ENCODE results near the gene PELI1. TPM values are rescaled to one million over a fixed set of nuclear protein-coding genes. Genes with fewer than 3 reads are reported as not detected.

PELI1 gene
- total RNA-seq, 1 experiment from 2014 or later, result 61.0 TPM

DNA sequence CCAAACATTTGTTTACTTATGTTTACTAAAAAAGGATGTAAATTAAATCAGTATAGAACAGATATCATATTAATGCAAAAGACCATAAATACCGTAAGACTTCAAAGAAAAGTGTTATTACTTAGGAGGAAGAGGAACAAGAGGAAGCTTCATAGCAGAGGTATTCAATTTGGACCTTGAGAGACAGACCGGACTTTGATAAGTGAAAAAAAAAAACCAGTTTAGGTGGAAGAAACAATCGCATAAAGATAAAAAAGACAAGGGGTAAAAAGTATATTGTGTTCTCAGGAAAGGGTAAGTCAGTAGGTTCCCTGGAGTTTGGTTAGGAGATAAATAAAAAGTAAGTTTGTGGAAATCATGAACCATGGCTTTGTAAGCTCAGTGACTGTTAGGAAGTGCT is 17.6 kb downstream of the PELI1 start:
- no peak overlapping the region for H2BK12ac ChIP-seq (ENCODE audit: insufficient read length, low read depth, low read length)
- TF ChIP-seq, protein P1, sequence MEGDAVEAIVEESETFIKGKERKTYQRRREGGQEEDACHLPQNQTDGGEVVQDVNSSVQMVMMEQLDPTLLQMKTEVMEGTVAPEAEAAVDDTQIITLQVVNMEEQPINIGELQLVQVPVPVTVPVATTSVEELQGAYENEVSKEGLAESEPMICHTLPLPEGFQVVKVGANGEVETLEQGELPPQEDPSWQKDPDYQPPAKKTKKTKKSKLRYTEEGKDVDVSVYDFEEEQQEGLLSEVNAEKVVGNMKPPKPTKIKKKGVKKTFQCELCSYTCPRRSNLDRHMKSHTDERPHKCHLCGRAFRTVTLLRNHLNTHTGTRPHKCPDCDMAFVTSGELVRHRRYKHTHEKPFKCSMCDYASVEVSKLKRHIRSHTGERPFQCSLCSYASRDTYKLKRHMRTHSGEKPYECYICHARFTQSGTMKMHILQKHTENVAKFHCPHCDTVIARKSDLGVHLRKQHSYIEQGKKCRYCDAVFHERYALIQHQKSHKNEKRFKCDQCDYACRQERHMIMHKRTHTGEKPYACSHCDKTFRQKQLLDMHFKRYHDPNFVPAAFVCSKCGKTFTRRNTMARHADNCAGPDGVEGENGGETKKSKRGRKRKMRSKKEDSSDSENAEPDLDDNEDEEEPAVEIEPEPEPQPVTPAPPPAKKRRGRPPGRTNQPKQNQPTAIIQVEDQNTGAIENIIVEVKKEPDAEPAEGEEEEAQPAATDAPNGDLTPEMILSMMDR (conservative IDR thresholded peaks at IDR 0.05), result no peak
- H4K20me1 ChIP-seq (ENCODE audit: control insufficient read depth, insufficient read depth, insufficient read length), result no peaks in the 10 kb centered on the region
- no CpG with 5 or more reads among the region's 3 CpGs for WGBS (ENCODE audit: extremely low coverage, insufficient read length, low lambda C conversion rate)
- no peak overlapping the region for H2AK5ac ChIP-seq (ENCODE audit: insufficient read length, low read length)
- no peak overlapping the region for H3K56ac ChIP-seq (ENCODE audit: insufficient read length, low read depth, low read length)
- no peak overlapping the region for H3K4me2 ChIP-seq (ENCODE audit: insufficient read depth, insufficient read length, low read length)
- H3K4me1 Mint-ChIP-seq, result peaks cover 34 to 36% of the 10 kb centered on the region in 2 experiments
- no peak overlapping the region for H2BK120ac ChIP-seq (ENCODE audit: low read depth, low read length, poor library complexity, severe bottlenecking)
- H3T11ph ChIP-seq (ENCODE audit: low read length), result no peak overlapping the region
- H3K4me1 ChIP-seq (ENCODE audit: insufficient read depth, low read length), result no peaks in the 10 kb centered on the region; the same call in 1 of the 2 replicates
- DNase-seq, result no peak
- peak overlapping the region in 2 of 3 experiments; percentile 28 to 60; a peak in 3 of 7 replicates for H3K27ac Mint-ChIP-seq
- no peak overlapping the region for H4K5ac ChIP-seq (ENCODE audit: insufficient read length, low read depth, low read length)
- H3K27ac ChIP-seq (ENCODE audit: insufficient read length, low read depth, low read length), result no peak overlapping the region
- H3K27me3 Mint-ChIP-seq (ENCODE audit: low read depth), result no peaks in the 10 kb centered on the region
- peaks cover 4 to 16% (median 11%) of the 10 kb centered on the region in 3 experiments for H3K36me3 Mint-ChIP-seq (ENCODE audit: insufficient read depth in 1 of 3, low read depth in 3 of 3)
- no peaks in the 10 kb centered on the region for H3K9me3 ChIP-seq (ENCODE audit: control insufficient read depth, low read depth, low read length)
- H3K23ac ChIP-seq (ENCODE audit: insufficient read length, low read depth, low read length), result no peak overlapping the region
- no peak overlapping the region for H2BK20ac ChIP-seq (ENCODE audit: low read depth, low read length, poor library complexity, severe bottlenecking)
- no peak overlapping the region for H2AFZ ChIP-seq (ENCODE audit: low read length)
- peaks cover 10% of the 10 kb centered on the region; the same call in 1 of the 2 replicates for H3K79me2 ChIP-seq (ENCODE audit: insufficient read depth, low read length)
- H4K91ac ChIP-seq (ENCODE audit: insufficient read length, low read depth, low read length), result no peak overlapping the region
- H2BK15ac ChIP-seq (ENCODE audit: low read depth, low read length), result no peak overlapping the region
- H3K79me1 ChIP-seq (ENCODE audit: insufficient read depth, low read depth, low read length, poor library complexity, severe bottlenecking), result no peaks in the 10 kb centered on the region
- H3K9ac ChIP-seq (ENCODE audit: extremely low read depth, insufficient read length, low read length), result no peak overlapping the region
- H3K27me3 ChIP-seq (ENCODE audit: insufficient read depth, low read length), result no peaks in the 10 kb centered on the region
- no peak overlapping the region for H3K4ac ChIP-seq (ENCODE audit: low read depth, low read length)
- H3K9me3 Mint-ChIP-seq, result peaks cover 4 to 5% of the 10 kb centered on the region in 2 experiments
- no peak overlapping the region for H3K14ac ChIP-seq (ENCODE audit: insufficient read depth, low read length)
- no peak overlapping the region for H4K8ac ChIP-seq (replicated peaks; ENCODE audit: insufficient read length, low read depth, low read length)
- H3K23me2 ChIP-seq (ENCODE audit: insufficient read length, low read depth, low read length, poor library complexity, severe bottlenecking), result no peaks in the 10 kb centered on the region
- no peak overlapping the region for H3K18ac ChIP-seq (ENCODE audit: insufficient read length, low read depth, low read length)
- H3K4me3 Mint-ChIP-seq, result no peak overlapping the region
- H2BK5ac ChIP-seq (ENCODE audit: insufficient read length, low read length), result no peak overlapping the region

Data from H9 (cell line).